ENCODE results near the gene COLEC12.

COLEC12 gene

GRCh38 chr18:267380-267687 lies 233.2 kb downstream of the COLEC12 start:
- Histone ChIP-seq H3K27me3 (ENCODE audit: low read length) (no peaks in the 10 kb centered on the region), H2AFZ (ENCODE audit: low read depth, low read length, severe bottlenecking) (peak overlapping the region; percentile 66), H3K4me2 (ENCODE audit: low read depth, low read length, poor library complexity, severe bottlenecking) (peak overlapping the region; percentile 81)

More at GRCh38 chr18:267380-267687, 233.2 kb downstream of the COLEC12 start:
- Histone ChIP-seq H4K20me1 (ENCODE audit: low read depth, low read length) (no peaks in the 10 kb centered on the region), H3K9ac (ENCODE audit: low read length) (peak overlapping the region; percentile 98), H3K9me2 (replicated peaks; ENCODE audit: insufficient read depth, low read length) (no peaks in the 10 kb centered on the region), H3K9me3 (ENCODE audit: insufficient read depth, low read length) (no peaks in the 10 kb centered on the region), H3F3A (ENCODE audit: insufficient read depth) (no peaks in the 10 kb centered on the region), H3K79me2 (ENCODE audit: insufficient read depth, low read length) (peaks cover 25% of the 10 kb centered on the region), H3K4me3 (ENCODE audit: insufficient read depth, low read length, poor library complexity, severe bottlenecking) (peak overlapping the region; percentile 90), H3K36me3 (ENCODE audit: low read length) (peaks cover 13% of the 10 kb centered on the region; the same call in 1 of the 2 replicates), H3K27ac (ENCODE audit: low read depth, low read length) (peak overlapping the region; percentile 69)
- TF ChIP-seq CTCF (IDR thresholded peaks at IDR 0.05; ENCODE audit: insufficient read depth, low read length, poor library complexity, severe bottlenecking) (no peak), EZH2phosphoT487 (conservative IDR thresholded peaks at IDR 0.05; ENCODE audit: low read length) (no peak)
